A549 (cell line): ENCODE data around the gene MTF2. TPM values are rescaled to one million over a fixed set of nuclear protein-coding genes. Genes with fewer than 3 reads are reported as not detected.
"Not testable (repeated sequence)": the region's sequence is repeated elsewhere in the genome, so short reads cannot be mapped to it uniquely, and the experiment has no call there.

ENCODE experiments used
- ATAC-seq, 2 experiments: fragments of 200-7000 bp in 1 of 2; fragments of >200 bp in 1 of 2; cut with Nextera tagmentation in 1 of 2; cut with Tn5 transposase in 1 of 2; 3 replicates each; pipeline versions ENCODE4 v1.8.0 to v1.9.1; 2018 to 2020; ENCODE audit warnings: mild to moderate bottlenecking in 1 of 2, moderate library complexity in 1 of 2
- CTCF ChIA-PET: fragments of 300-600 bp; sonication (Branson Sonifier 250); formaldehyde crosslinking; extraction: SDS; loops from one replicate; lab custom pipeline; 2021; ENCODE audit warnings: antibody characterized with exemption, inconsistent platforms; lab: Yijun Ruan, JAX
- POLR2A ChIA-PET: fragments of 350-600 bp; formaldehyde crosslinking; extraction: SDS; loops from one replicate; lab custom pipeline; 2021; ENCODE audit warnings: antibody characterized with exemption, inconsistent platforms; lab: Yijun Ruan, JAX
- DNase-seq, 2 experiments: peaks; one replicate each; pipeline versions ENCODE4 v3.0.0 to v3.0.0-alpha.2; 2011 to 2016; ENCODE audit warnings: low read depth in 1 of 2, low spot score in 1 of 2
- FAIRE-seq: peaks from 2 replicates; lab custom pipeline; 2011; peaks lifted over from hg19 to GRCh38; lab: Jason Lieb, UNC
- H3K27ac ChIP-seq, 2 experiments: fragments of >200 bp; sonication (Bioruptor Twin); formaldehyde crosslinking; 3 replicates each; pipeline ENCODE4 v1.5.1; 2016 to 2017
- H3K4me1 ChIP-seq: fragments of >200 bp; sonication (Bioruptor Twin); formaldehyde crosslinking; 3 replicates; pipeline ENCODE4 v1.6.1; 2016
- H3K4me2 ChIP-seq: fragments of >200 bp; sonication (Bioruptor Twin); formaldehyde crosslinking; 3 replicates; pipeline ENCODE4 v1.6.1; 2016
- H3K4me3 ChIP-seq: fragments of >200 bp; sonication (Bioruptor Twin); formaldehyde crosslinking; 3 replicates; pipeline ENCODE4 v1.5.1; 2016
- H3K9me3 ChIP-seq: fragments of >200 bp; sonication (Bioruptor Twin); formaldehyde crosslinking; 3 replicates; pipeline ENCODE4 v1.6.1; 2016
- BHLHE40 ChIP-seq: IDR thresholded peaks from 2 replicates; pipeline ENCODE4 v1.6.1; 2012; ENCODE audit warnings: low read depth, low read length, inconsistent platforms
- CEBPB ChIP-seq, 2 experiments: fragments of >200 bp in 1 of 2; sonication (Bioruptor Twin) in 1 of 2; formaldehyde crosslinking in 1 of 2; IDR thresholded peaks; 2 replicates each; pipeline ENCODE4 v1.6.1; 2012 to 2016
- CHD2 ChIP-seq: fragments of 150-350 bp; IDR thresholded peaks from 2 replicates; pipeline ENCODE4 v1.6.1; 2014; ENCODE audit warnings: low read length; ENCODE audit not compliant: partially characterized antibody
- E2F6 ChIP-seq: IDR thresholded peaks from 2 replicates; pipeline ENCODE4 v1.6.1; 2012; ENCODE audit warnings: low read depth, borderline replicate concordance
- EHF ChIP-seq: fragments of 250-450 bp; sonication (Bioruptor Pico); IDR thresholded peaks from 2 replicates; pipeline ENCODE4 v1.5.0; 2020; ENCODE audit warnings: mild to moderate bottlenecking
- EHMT2 ChIP-seq: fragments of 200-600 bp; sonication (generic); IDR thresholded peaks from 2 replicates; pipeline ENCODE4 v1.6.1; 2016; ENCODE audit warnings: antibody characterized with exemption, low read depth, mild to moderate bottlenecking, moderate library complexity
- FOSB ChIP-seq: fragments of 250-450 bp; sonication (Bioruptor Pico); IDR thresholded peaks from 2 replicates; pipeline ENCODE4 v1.5.0; 2020; ENCODE audit warnings: mild to moderate bottlenecking, moderate library complexity
- FOSL2 ChIP-seq, 2 experiments: fragments of 450-650 bp in 1 of 2; fragments of >200 bp in 1 of 2; sonication (Bioruptor Twin) in 1 of 2; formaldehyde crosslinking; IDR thresholded peaks; 2 replicates each; pipeline versions ENCODE4 v1.5.0 to v1.6.1; 2016 to 2020; ENCODE audit warnings: mild to moderate bottlenecking in 1 of 2, moderate library complexity in 1 of 2
- GATA3 ChIP-seq: IDR thresholded peaks from 2 replicates; pipeline ENCODE4 v1.6.1; 2012; ENCODE audit warnings: borderline replicate concordance
- HES2 ChIP-seq: fragments of >200 bp; sonication (Bioruptor Twin); formaldehyde crosslinking; IDR thresholded peaks from 2 replicates; pipeline ENCODE4 v1.6.1; 2016
- HOXA7 ChIP-seq: fragments of 250-450 bp; sonication (Bioruptor Pico); IDR thresholded peaks from 2 replicates; pipeline ENCODE4 v1.5.0; 2020; ENCODE audit warnings: mild to moderate bottlenecking, moderate library complexity
- HOXB5 ChIP-seq: fragments of 250-450 bp; sonication (Bioruptor Pico); IDR thresholded peaks from 2 replicates; pipeline ENCODE4 v1.5.0; 2020; ENCODE audit warnings: mild to moderate bottlenecking, moderate library complexity
- JUN ChIP-seq, 2 experiments: fragments of >200 bp; sonication (Bioruptor Twin); formaldehyde crosslinking; IDR thresholded peaks; 2 replicates in 1 of 2; 3 replicates in 1 of 2; pipeline ENCODE4 v1.6.1; 2016 to 2017
- JUNB ChIP-seq: fragments of >200 bp; sonication (Bioruptor Twin); formaldehyde crosslinking; IDR thresholded peaks from 2 replicates; pipeline ENCODE4 v1.6.1; 2016
- KDM5A ChIP-seq: fragments of 200-600 bp; sonication (generic); IDR thresholded peaks from 2 replicates; pipeline ENCODE4 v1.6.1; 2016; ENCODE audit warnings: antibody characterized with exemption, mild to moderate bottlenecking
- PBX3 ChIP-seq: IDR thresholded peaks from 2 replicates; pipeline ENCODE4 v1.6.1; 2012
- POLR2AphosphoS2 ChIP-seq: conservative IDR thresholded peaks from 2 replicates; pipeline ENCODE4 v1.6.1; 2012; ENCODE audit warnings: low read length, improper control_type of control experiment, inconsistent platforms
- RCOR1 ChIP-seq: fragments of 150-350 bp; IDR thresholded peaks from 2 replicates; pipeline ENCODE4 v1.6.1; 2014; ENCODE audit warnings: antibody characterized with exemption, low read length, low read depth
- REST ChIP-seq: fragments of 200-600 bp; sonication (generic); IDR thresholded peaks from 2 replicates; pipeline ENCODE4 v1.6.1; 2016; ENCODE audit warnings: antibody characterized with exemption, mild to moderate bottlenecking, moderate library complexity
- RFX5 ChIP-seq: fragments of 450-650 bp; IDR thresholded peaks from 2 replicates; pipeline ENCODE4 v1.7.1; 2014; ENCODE audit warnings: antibody characterized with exemption, mild to moderate bottlenecking, moderate library complexity
- TFCP2L1 ChIP-seq: fragments of 250-450 bp; sonication (Bioruptor Pico); IDR thresholded peaks from 2 replicates; pipeline ENCODE4 v1.5.0; 2021; ENCODE audit warnings: mild to moderate bottlenecking
- TP53 ChIP-seq: fragments of 250-450 bp; sonication (Bioruptor Pico); IDR thresholded peaks from 2 replicates; pipeline ENCODE4 v1.5.0; 2021; ENCODE audit warnings: mild to moderate bottlenecking, moderate library complexity
- ZFP36 ChIP-seq: fragments of 450-650 bp; IDR thresholded peaks from 2 replicates; pipeline ENCODE4 v1.6.1; 2014; ENCODE audit warnings: borderline replicate concordance; ENCODE audit not compliant: partially characterized antibody
- ZSCAN20 ChIP-seq: fragments of 250-450 bp; sonication (Bioruptor Pico); IDR thresholded peaks from 2 replicates; pipeline ENCODE4 v1.8.0; 2022; ENCODE audit warnings: mild to moderate bottlenecking, moderate library complexity
- WGBS: methylation state at CpG from one replicate; pipeline ENCODE4 v1.1.6; 2017; ENCODE audit errors: missing lambda C conversion rate; 5-methylcytosine and 5-hydroxymethylcytosine counted together
- polyA plus RNA-seq, 4 experiments: library from polyadenylated mRNA; depleted of rRNA in 3 of 4; stranded (reverse); fragments of >200 nt; fragmentation: RNase III in 1 of 4; extraction: RNeasy Plus Mini Kit Qiagen cat#74134 plus additional on column Dnase treatment in 1 of 4; gene quantifications; 2 replicates in 3 of 4; 3 replicates in 1 of 4; pipeline ENCODE4 v1.2.3, GENCODE V29; 2011 to 2017
- TF ChIP-seq, protein P1 (sequence below): IDR thresholded peaks from 2 replicates; pipeline ENCODE4 v1.6.1; 2012
- TF ChIP-seq, protein P2 (sequence below): fragments of 250-450 bp; sonication (Bioruptor Pico); IDR thresholded peaks from 2 replicates; pipeline ENCODE4 v1.5.0; 2021; ENCODE audit warnings: mild to moderate bottlenecking, moderate library complexity, borderline replicate concordance
- TF ChIP-seq, protein P3 (sequence below): fragments of 450-650 bp; IDR thresholded peaks from 2 replicates; pipeline ENCODE4 v1.6.1; 2014; ENCODE audit warnings: antibody characterized with exemption

Gene MTF2
- polyA plus RNA-seq, 2 of the 4 experiments (the other 2 are of a cell fraction), result 14.3 to 31.2 TPM

- ATAC-seq (no peak), DNase-seq (no peak), FAIRE-seq (no peak)
- no peak for TF ChIP-seq FOSB (CRISPR knock-in tag)
- TF ChIP-seq, protein P1, sequence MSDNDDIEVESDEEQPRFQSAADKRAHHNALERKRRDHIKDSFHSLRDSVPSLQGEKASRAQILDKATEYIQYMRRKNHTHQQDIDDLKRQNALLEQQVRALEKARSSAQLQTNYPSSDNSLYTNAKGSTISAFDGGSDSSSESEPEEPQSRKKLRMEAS, result no peak
- TF ChIP-seq CEBPB (IDR thresholded peaks at IDR 0.05), result no peak
- TF ChIP-seq TP53 (CRISPR knock-in tag), result no peak
- TF ChIP-seq EHF (CRISPR knock-in tag), result no peak
- TF ChIP-seq, protein P2, sequence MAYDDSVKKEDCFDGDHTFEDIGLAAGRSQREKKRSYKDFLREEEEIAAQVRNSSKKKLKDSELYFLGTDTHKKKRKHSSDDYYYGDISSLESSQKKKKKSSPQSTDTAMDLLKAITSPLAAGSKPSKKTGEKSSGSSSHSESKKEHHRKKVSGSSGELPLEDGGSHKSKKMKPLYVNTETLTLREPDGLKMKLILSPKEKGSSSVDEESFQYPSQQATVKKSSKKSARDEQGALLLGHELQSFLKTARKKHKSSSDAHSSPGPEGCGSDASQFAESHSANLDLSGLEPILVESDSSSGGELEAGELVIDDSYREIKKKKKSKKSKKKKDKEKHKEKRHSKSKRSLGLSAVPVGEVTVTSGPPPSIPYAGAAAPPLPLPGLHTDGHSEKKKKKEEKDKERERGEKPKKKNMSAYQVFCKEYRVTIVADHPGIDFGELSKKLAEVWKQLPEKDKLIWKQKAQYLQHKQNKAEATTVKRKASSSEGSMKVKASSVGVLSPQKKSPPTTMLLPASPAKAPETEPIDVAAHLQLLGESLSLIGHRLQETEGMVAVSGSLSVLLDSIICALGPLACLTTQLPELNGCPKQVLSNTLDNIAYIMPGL, result no peak
- no peak for TF ChIP-seq HOXA7 (CRISPR knock-in tag)
- TF ChIP-seq, protein P3, sequence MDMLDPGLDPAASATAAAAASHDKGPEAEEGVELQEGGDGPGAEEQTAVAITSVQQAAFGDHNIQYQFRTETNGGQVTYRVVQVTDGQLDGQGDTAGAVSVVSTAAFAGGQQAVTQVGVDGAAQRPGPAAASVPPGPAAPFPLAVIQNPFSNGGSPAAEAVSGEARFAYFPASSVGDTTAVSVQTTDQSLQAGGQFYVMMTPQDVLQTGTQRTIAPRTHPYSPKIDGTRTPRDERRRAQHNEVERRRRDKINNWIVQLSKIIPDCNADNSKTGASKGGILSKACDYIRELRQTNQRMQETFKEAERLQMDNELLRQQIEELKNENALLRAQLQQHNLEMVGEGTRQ, result no peak
- TF ChIP-seq FOSL2 (IDR thresholded peaks at IDR 0.05), result no peak
- no peak for TF ChIP-seq FOSL2 (CRISPR knock-in tag; IDR thresholded peaks at IDR 0.05)
- TF ChIP-seq EHMT2, result no peak
- no peak for TF ChIP-seq GATA3
- no peak for TF ChIP-seq TFCP2L1 (CRISPR knock-in tag)
- TF ChIP-seq HES2, result no peak
- TF ChIP-seq RFX5, result no peak
- TF ChIP-seq ZSCAN20, result no peak
- no peak for TF ChIP-seq RCOR1
- TF ChIP-seq E2F6, result no peak
- TF ChIP-seq POLR2AphosphoS2, result no peak
- TF ChIP-seq JUN (IDR thresholded peaks at IDR 0.05), result no peak
- no peak overlapping the region for H3K27ac ChIP-seq
- POLR2A ChIA-PET, result no interaction called here
- CTCF ChIA-PET, result no interaction called here
- H3K4me1 ChIP-seq, result no peaks in the 10 kb centered on the region
- H3K4me2 ChIP-seq, result no peak overlapping the region
- 91% methylated on average over 2 of the region's 2 CpGs for WGBS
- H3K4me3 ChIP-seq, result no peak overlapping the region
- no peaks in the 10 kb centered on the region for H3K9me3 ChIP-seq
Observed at GRCh38 chr1:93164816-93165215, 85.7 kb downstream of the MTF2 start.

- CTCF ChIA-PET, result interaction anchor here (1.5 kb wide), 1 partner anchor 86 kb away, joined by 3 read pairs; no protein-coding TSS in a partner anchor
- H3K4me3 ChIP-seq, H3K4me1 ChIP-seq, H3K9me3 ChIP-seq, H3K4me2 ChIP-seq, POLR2A ChIA-PET, H3K27ac ChIP-seq, FAIRE-seq, DNase-seq, ATAC-seq: not testable (repeated sequence)
- WGBS, result 92% methylated on average over 1 of the region's 1 CpG
Observed at GRCh38 chr1:93165895-93166294, 86.8 kb downstream of the MTF2 start.

- no peak for DNase-seq
- no peak overlapping the region for H3K27ac ChIP-seq
- no peaks in the 10 kb centered on the region for H3K9me3 ChIP-seq
- H3K4me1 ChIP-seq, result peaks cover 6% of the 10 kb centered on the region; the same call in 1 of the 3 replicates
- CTCF ChIA-PET, result no interaction called here
- H3K4me2 ChIP-seq, result no peak overlapping the region
- no peak overlapping the region for H3K4me3 ChIP-seq
- POLR2A ChIA-PET, result no interaction called here
- ATAC-seq, result no peak
- FAIRE-seq, result no peak
- TF ChIP-seq BHLHE40, result no peak
- TF ChIP-seq JUNB, result no peak
- TF ChIP-seq ZFP36, result no peak
- no peak for TF ChIP-seq CHD2
- TF ChIP-seq REST, result no peak
- no peak for TF ChIP-seq PBX3
- no peak for TF ChIP-seq HOXB5 (CRISPR knock-in tag)
- TF ChIP-seq KDM5A, result no peak
Observed at GRCh38 chr1:93167006-93167405, 87.9 kb downstream of the MTF2 start.
